GM12878 (cell line): ENCODE measurements around the gene CNTNAP5. TPM values are rescaled to one million over a fixed set of nuclear protein-coding genes. Genes with fewer than 3 reads are reported as not detected.

ENCODE experiments used
- ATAC-seq: fragments of 200-7000 bp; cut with Tn5 transposase; 3 replicates; pipeline ENCODE4 v1.9.1; 2020; ENCODE audit warnings: mild to moderate bottlenecking, moderate library complexity
- BruUV-seq: library from RNA; stranded (reverse); fragments of 400-500 nt; replicated peaks from 2 replicates; lab custom pipeline; 2021; lab: Mats Ljungman, UMichigan
- CTCF ChIA-PET: fragments of 300-600 bp; sonication (Branson Sonifier 250); formaldehyde crosslinking; extraction: SDS; loops from one replicate; lab custom pipeline; 2021; ENCODE audit warnings: inconsistent platforms; lab: Yijun Ruan, JAX
- POLR2A ChIA-PET: fragments of 350-600 bp; formaldehyde crosslinking; extraction: SDS; loops from one replicate; lab custom pipeline; 2021; ENCODE audit warnings: inconsistent platforms; lab: Charles Lee
- RAD21 ChIA-PET: fragments of 300-600 bp; sonication (Branson Sonifier 250); formaldehyde crosslinking; loops from one replicate; lab custom pipeline; 2023; ENCODE audit warnings: antibody characterized with exemption; ENCODE audit not compliant: unreplicated experiment; lab: Charles Lee
- SMC1A ChIA-PET: fragments of 300-600 bp; sonication (Branson Sonifier 250); formaldehyde crosslinking; loops from one replicate; lab custom pipeline; 2023; ENCODE audit not compliant: unreplicated experiment, uncharacterized antibody; lab: Charles Lee
- DNase-seq: peaks from one replicate; pipeline ENCODE4 v3.0.0-alpha.2; 2011; ENCODE audit warnings: low read depth, low spot score
- FAIRE-seq: peaks from 3 replicates; lab custom pipeline; 2011; peaks lifted over from hg19 to GRCh38; lab: Jason Lieb, UNC
- H2AFZ ChIP-seq: 2 replicates; pipeline ENCODE4 v1.6.0; 2011; ENCODE audit warnings: low read depth, low read length, control low read depth; ENCODE audit not compliant: control insufficient read depth
- H3K27ac ChIP-seq: 2 replicates; pipeline ENCODE4 v1.5.1; 2011; ENCODE audit warnings: control low read depth; ENCODE audit not compliant: control insufficient read depth, insufficient read depth
- H3K27me3 ChIP-seq, 2 experiments: replicated peaks in 1 of 2; 2 replicates each; pipeline versions ENCODE4 v1.6.0 to v1.6.1; 2011; ENCODE audit warnings: low read length in 1 of 2; ENCODE audit not compliant: control insufficient read depth in 2 of 2, insufficient read depth in 2 of 2
- H3K36me3 ChIP-seq, 2 experiments: 2 replicates each; pipeline ENCODE4 v1.5.1; 2011; ENCODE audit warnings: low read length in 1 of 2; ENCODE audit not compliant: control insufficient read depth in 2 of 2, insufficient read depth in 2 of 2
- H3K4me1 ChIP-seq: 2 replicates; pipeline ENCODE4 v1.6.1; 2011; ENCODE audit warnings: mild to moderate bottlenecking, low read length, moderate library complexity, mixed read lengths; ENCODE audit not compliant: control insufficient read depth, insufficient read depth
- H3K4me2 ChIP-seq: 2 replicates; pipeline ENCODE4 v1.6.0; 2011; ENCODE audit warnings: control low read depth; ENCODE audit not compliant: control insufficient read depth, insufficient read depth
- H3K4me3 ChIP-seq: fragments of 200-600 bp; sonication (generic); 2 replicates; pipeline ENCODE4 v1.5.1; 2016
- H3K79me2 ChIP-seq: 2 replicates; pipeline ENCODE4 v1.6.0; 2011; ENCODE audit warnings: low read length; ENCODE audit not compliant: control insufficient read depth, insufficient read depth
- H3K9ac ChIP-seq: 2 replicates; pipeline ENCODE4 v1.8.0; 2011; ENCODE audit warnings: low read length, control low read depth, mixed read lengths; ENCODE audit not compliant: control insufficient read depth, insufficient read depth
- H3K9me3 ChIP-seq: replicated peaks from 3 replicates; pipeline ENCODE4 v1.5.1; 2011; ENCODE audit warnings: mild to moderate bottlenecking, low read length; ENCODE audit not compliant: control insufficient read depth, insufficient read depth
- H4K20me1 ChIP-seq: 2 replicates; pipeline ENCODE4 v1.6.0; 2011; ENCODE audit not compliant: control insufficient read depth, insufficient read depth
- BHLHE40 ChIP-seq, 2 experiments: fragments of 450-650 bp in 1 of 2; IDR thresholded peaks; 2 replicates each; pipeline ENCODE4 v1.6.1; 2011 to 2017; ENCODE audit warnings: low read depth in 2 of 2, borderline replicate concordance in 1 of 2, improper control_type of control experiment in 1 of 2, low read length in 1 of 2, mild to moderate bottlenecking in 1 of 2
- CBFB ChIP-seq: IDR thresholded peaks from 2 replicates; pipeline ENCODE4 v1.6.1; 2016; ENCODE audit warnings: antibody characterized with exemption, low read depth
- CBX5 ChIP-seq: sonication (generic); IDR thresholded peaks from 2 replicates; pipeline ENCODE4 v1.6.1; 2016; ENCODE audit warnings: low read depth, moderate library complexity, mild to moderate bottlenecking, inconsistent platforms
- CHD2 ChIP-seq: IDR thresholded peaks from 2 replicates; pipeline ENCODE4 v1.6.1; 2011; ENCODE audit warnings: low read depth, low read length, improper control_type of control experiment, borderline replicate concordance
- CREB1 ChIP-seq: IDR thresholded peaks from 2 replicates; pipeline ENCODE4 v1.6.1; 2012; ENCODE audit warnings: low read depth, mild to moderate bottlenecking, inconsistent platforms
- CTCF ChIP-seq, 3 experiments: IDR thresholded peaks in 2 of 3; conservative IDR thresholded peaks in 1 of 3; 2 replicates each; pipeline ENCODE4 v1.5.1; 2011; ENCODE audit warnings: low read depth in 3 of 3, low read length in 3 of 3, mild to moderate bottlenecking in 3 of 3, control low read depth in 2 of 3, moderate library complexity in 2 of 3, inconsistent platforms in 1 of 3, mixed read lengths in 1 of 3; ENCODE audit not compliant: control insufficient read depth in 2 of 3, insufficient read depth in 1 of 3; ENCODE audit errors: extremely low read depth in 1 of 3
- EGR1 ChIP-seq, 2 experiments: IDR thresholded peaks; 1 replicate in 1 of 2; 2 replicates in 1 of 2; pipeline ENCODE4 v1.6.1; 2011 to 2012; ENCODE audit warnings: low read depth in 2 of 2, low read length in 2 of 2, borderline replicate concordance in 1 of 2, mild to moderate bottlenecking in 1 of 2, moderate library complexity in 1 of 2
- MTA2 ChIP-seq: fragments of 450-650 bp; IDR thresholded peaks from 2 replicates; pipeline ENCODE4 v1.6.1; 2016; ENCODE audit warnings: low read depth, mild to moderate bottlenecking, moderate library complexity
- NR2C2 ChIP-seq: IDR thresholded peaks from 2 replicates; pipeline ENCODE4 v1.6.1; 2011; ENCODE audit warnings: borderline replicate concordance, low read depth; ENCODE audit not compliant: control insufficient read depth, insufficient read length
- PAX8 ChIP-seq: fragments of 450-650 bp; IDR thresholded peaks from 2 replicates; pipeline ENCODE4 v1.6.1; 2017; ENCODE audit warnings: mild to moderate bottlenecking, moderate library complexity
- POLR2AphosphoS5 ChIP-seq: IDR thresholded peaks from 2 replicates; pipeline ENCODE4 v1.6.1; 2011; ENCODE audit warnings: mild to moderate bottlenecking, low read length, inconsistent platforms
- TARDBP ChIP-seq: IDR thresholded peaks from 2 replicates; pipeline ENCODE4 v1.6.1; 2016; ENCODE audit warnings: borderline replicate concordance
- YBX1 ChIP-seq: fragments of 450-650 bp; IDR thresholded peaks from 2 replicates; pipeline ENCODE4 v1.6.1; 2016; ENCODE audit warnings: antibody characterized with exemption
- WGBS: methylation state at CpG from one replicate; pipeline ENCODE4 v1.1.6; 2016; ENCODE audit warnings: low lambda C conversion rate; ENCODE audit not compliant: insufficient replicate concordance, insufficient coverage; ENCODE audit errors: missing lambda C conversion rate; 5-methylcytosine and 5-hydroxymethylcytosine counted together
- in situ Hi-C: fragments of 300-500 bp; cut with MboI; formaldehyde crosslinking; loops from 9 replicates; pipeline ENCODE4 v1.14.3; 2018; ENCODE audit warnings: mixed read lengths
- intact Hi-C: fragments of 100-400 bp; cut with micrococcal nuclease; formaldehyde crosslinking; loops from one replicate; pipeline ENCODE4 v1.14.2; 2022; ENCODE audit not compliant: unreplicated experiment
- polyA plus RNA-seq, 11 experiments: library from polyadenylated mRNA; depleted of rRNA in 4 of 11; unstranded in 6 of 11; stranded (reverse) in 5 of 11; fragments of >200 nt; fragmentation: Nextera tagmentation in 4 of 11; fragmentation: Illumina TruSeq in 1 of 11; extraction: Ambion mirVana in 4 of 11; extraction: Trizol in 1 of 11; gene quantifications; 1 replicate in 1 of 11; 2 replicates in 10 of 11; pipeline versions ENCODE4 v1.2.1 to v1.2.3, GENCODE V29; 2011 to 2016; ENCODE audit warnings: inconsistent platforms in 2 of 11, missing spikeins in 2 of 11, low read depth in 1 of 11
- total RNA-seq, 4 experiments: library from RNA; depleted of rRNA in 3 of 4; stranded (reverse); fragments of >200 nt in 3 of 4; fragmentation: Illumina TruSeq in 1 of 4; extraction: Trizol in 1 of 4; gene quantifications; 2 replicates each; pipeline versions ENCODE4 v1.2.1 to v1.2.3, GENCODE V29; 2013 to 2021
- TF ChIP-seq, protein P1 (sequence below): fragments of 450-650 bp; IDR thresholded peaks from 2 replicates; pipeline ENCODE4 v1.6.1; 2017; ENCODE audit warnings: mild to moderate bottlenecking, moderate library complexity

Gene CNTNAP5
- total and polyA plus RNA-seq, 10 of the 15 experiments (the other 5 are each of a cell fraction or from before 2014, with no cell fraction given): not detected

DNA sequence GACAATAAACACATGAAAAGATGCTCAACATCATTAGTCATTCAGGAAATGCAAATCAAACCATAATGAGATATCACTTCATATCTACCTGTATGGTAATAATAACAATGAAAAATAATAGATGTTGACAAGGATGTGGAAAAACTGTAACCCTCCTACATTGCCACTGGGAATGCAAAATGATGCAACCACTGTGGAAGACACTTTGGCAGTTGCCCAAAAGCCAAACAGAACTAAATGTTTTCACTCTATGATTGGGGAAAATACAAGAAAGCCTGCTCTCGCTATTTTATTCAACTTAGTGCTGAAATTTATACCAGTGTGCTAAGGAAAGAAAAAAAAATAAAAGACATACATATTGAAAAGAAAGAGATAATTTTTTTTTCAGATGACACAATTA is 934.5 kb downstream of the CNTNAP5 start (continued):
- TF ChIP-seq CTCF (IDR thresholded peaks at IDR 0.05 in 2 of 3, conservative IDR thresholded peaks at IDR 0.05 in 1 of 3; ENCODE audit: control insufficient read depth in 2 of 3, extremely low read depth in 1 of 3, insufficient read depth in 1 of 3, low read depth in 3 of 3, low read length in 3 of 3): no peak
- TF ChIP-seq CBFB: no peak
- no peak for TF ChIP-seq CHD2
- no peak for TF ChIP-seq POLR2AphosphoS5
- TF ChIP-seq NR2C2: no peak
- no peak for TF ChIP-seq EGR1 (IDR thresholded peaks at IDR 0.05; ENCODE audit: borderline replicate concordance in 1 of 2, low read depth in 2 of 2, low read length in 2 of 2)
- TF ChIP-seq YBX1: no peak
- TF ChIP-seq PAX8: no peak
- TF ChIP-seq CREB1: no peak

GRCh38 chr2:124961132-124961531 is 936.0 kb downstream of the CNTNAP5 start:
- WGBS: 0% methylated on average over 4 of the region's 4 CpGs
- ChIA-PET SMC1A (no interaction called here), POLR2A (no interaction called here), CTCF (no interaction called here), RAD21 (no interaction called here)
- no peaks in the 10 kb centered on the region for H4K20me1 ChIP-seq
- H3K4me1 ChIP-seq: no peaks in the 10 kb centered on the region
- no peak overlapping the region for H2AFZ ChIP-seq
- intact Hi-C loops (no loop called here), in situ Hi-C loops (no loop called here)
- no peak overlapping the region for H3K4me2 ChIP-seq
- ATAC-seq: no peak
- no peak for FAIRE-seq
- no peak for DNase-seq
- no peaks in the 10 kb centered on the region for H3K27me3 ChIP-seq
- H3K27ac ChIP-seq: no peak overlapping the region
- no peak overlapping the region for H3K9ac ChIP-seq
- no peaks in the 10 kb centered on the region for H3K36me3 ChIP-seq
- no TSS peak for BruUV-seq
- H3K4me3 ChIP-seq: no peak overlapping the region
- no peaks in the 10 kb centered on the region for H3K79me2 ChIP-seq
- no peaks in the 10 kb centered on the region for H3K9me3 ChIP-seq
- TF ChIP-seq BHLHE40 (IDR thresholded peaks at IDR 0.05; ENCODE audit: borderline replicate concordance in 1 of 2, low read depth in 2 of 2, low read length in 1 of 2) (no peak), CHD2 (no peak), MTA2 (no peak), CBX5 (no peak), TARDBP (no peak)
- TF ChIP-seq, protein P1, sequence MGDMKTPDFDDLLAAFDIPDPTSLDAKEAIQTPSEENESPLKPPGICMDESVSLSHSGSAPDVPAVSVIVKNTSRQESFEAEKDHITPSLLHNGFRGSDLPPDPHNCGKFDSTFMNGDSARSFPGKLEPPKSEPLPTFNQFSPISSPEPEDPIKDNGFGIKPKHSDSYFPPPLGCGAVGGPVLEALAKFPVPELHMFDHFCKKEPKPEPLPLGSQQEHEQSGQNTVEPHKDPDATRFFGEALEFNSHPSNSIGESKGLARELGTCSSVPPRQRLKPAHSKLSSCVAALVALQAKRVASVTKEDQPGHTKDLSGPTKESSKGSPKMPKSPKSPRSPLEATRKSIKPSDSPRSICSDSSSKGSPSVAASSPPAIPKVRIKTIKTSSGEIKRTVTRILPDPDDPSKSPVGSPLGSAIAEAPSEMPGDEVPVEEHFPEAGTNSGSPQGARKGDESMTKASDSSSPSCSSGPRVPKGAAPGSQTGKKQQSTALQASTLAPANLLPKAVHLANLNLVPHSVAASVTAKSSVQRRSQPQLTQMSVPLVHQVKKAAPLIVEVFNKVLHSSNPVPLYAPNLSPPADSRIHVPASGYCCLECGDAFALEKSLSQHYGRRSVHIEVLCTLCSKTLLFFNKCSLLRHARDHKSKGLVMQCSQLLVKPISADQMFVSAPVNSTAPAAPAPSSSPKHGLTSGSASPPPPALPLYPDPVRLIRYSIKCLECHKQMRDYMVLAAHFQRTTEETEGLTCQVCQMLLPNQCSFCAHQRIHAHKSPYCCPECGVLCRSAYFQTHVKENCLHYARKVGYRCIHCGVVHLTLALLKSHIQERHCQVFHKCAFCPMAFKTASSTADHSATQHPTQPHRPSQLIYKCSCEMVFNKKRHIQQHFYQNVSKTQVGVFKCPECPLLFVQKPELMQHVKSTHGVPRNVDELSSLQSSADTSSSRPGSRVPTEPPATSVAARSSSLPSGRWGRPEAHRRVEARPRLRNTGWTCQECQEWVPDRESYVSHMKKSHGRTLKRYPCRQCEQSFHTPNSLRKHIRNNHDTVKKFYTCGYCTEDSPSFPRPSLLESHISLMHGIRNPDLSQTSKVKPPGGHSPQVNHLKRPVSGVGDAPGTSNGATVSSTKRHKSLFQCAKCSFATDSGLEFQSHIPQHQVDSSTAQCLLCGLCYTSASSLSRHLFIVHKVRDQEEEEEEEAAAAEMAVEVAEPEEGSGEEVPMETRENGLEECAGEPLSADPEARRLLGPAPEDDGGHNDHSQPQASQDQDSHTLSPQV: no peak
